Activated T-helper 1 cell treated with anti-CD3 and anti-CD28 coated beads, Interleukin-12 subunit alpha, Interleukin-12 subunit beta, Interleukin-2, Interleukin-4 antibody, amounts not matched to agents 30 ng/mL and 10 ng/mL and 1 ng/mL, durations not matched to agents 14 hours and 24 hours and 36 hours (primary cell): Measurements from ENCODE around the gene TSPAN33. TPM values are rescaled to one million over a fixed set of nuclear protein-coding genes. Genes with fewer than 3 reads are reported as not detected.
"Not testable (repeated sequence)": the region's sequence is repeated elsewhere in the genome, so short reads cannot be mapped to it uniquely, and the experiment has no call there.

ENCODE experiments used
- DNase-seq: peaks from one replicate; pipeline ENCODE4 v3.0.0; 2021; ENCODE audit warnings: low spot score
- H3K27ac Mint-ChIP-seq: one replicate; pipeline ENCODE4 v1.8.0; 2021; ENCODE audit warnings: mild to moderate bottlenecking, mixed read lengths
- H3K27me3 Mint-ChIP-seq: one replicate; pipeline ENCODE4 v1.8.0; 2022; ENCODE audit warnings: mild to moderate bottlenecking, moderate library complexity, mixed read lengths; ENCODE audit not compliant: insufficient read depth
- H3K36me3 Mint-ChIP-seq: one replicate; pipeline ENCODE4 v1.8.0; 2021; ENCODE audit warnings: low read depth, mixed read lengths
- H3K4me1 Mint-ChIP-seq: one replicate; pipeline ENCODE4 v1.8.0; 2021; ENCODE audit warnings: low read depth, mixed read lengths
- H3K4me3 Mint-ChIP-seq: one replicate; pipeline ENCODE4 v1.8.0; 2021; ENCODE audit warnings: mild to moderate bottlenecking, moderate library complexity, mixed read lengths
- H3K9me3 Mint-ChIP-seq: one replicate; pipeline ENCODE4 v1.8.0; 2021; ENCODE audit warnings: mixed read lengths
- intact Hi-C: fragments of 100-400 bp; cut with micrococcal nuclease; formaldehyde crosslinking; loops from one replicate; pipeline ENCODE4 v1.15.1; 2024
- total RNA-seq: library from RNA; stranded (reverse); gene quantifications from 2 replicates; pipeline ENCODE4 v1.2.3, GENCODE V29; 2022

TSPAN33 gene
- total RNA-seq, 1 donor from 2014 or later = 9.5 TPM

DNA sequence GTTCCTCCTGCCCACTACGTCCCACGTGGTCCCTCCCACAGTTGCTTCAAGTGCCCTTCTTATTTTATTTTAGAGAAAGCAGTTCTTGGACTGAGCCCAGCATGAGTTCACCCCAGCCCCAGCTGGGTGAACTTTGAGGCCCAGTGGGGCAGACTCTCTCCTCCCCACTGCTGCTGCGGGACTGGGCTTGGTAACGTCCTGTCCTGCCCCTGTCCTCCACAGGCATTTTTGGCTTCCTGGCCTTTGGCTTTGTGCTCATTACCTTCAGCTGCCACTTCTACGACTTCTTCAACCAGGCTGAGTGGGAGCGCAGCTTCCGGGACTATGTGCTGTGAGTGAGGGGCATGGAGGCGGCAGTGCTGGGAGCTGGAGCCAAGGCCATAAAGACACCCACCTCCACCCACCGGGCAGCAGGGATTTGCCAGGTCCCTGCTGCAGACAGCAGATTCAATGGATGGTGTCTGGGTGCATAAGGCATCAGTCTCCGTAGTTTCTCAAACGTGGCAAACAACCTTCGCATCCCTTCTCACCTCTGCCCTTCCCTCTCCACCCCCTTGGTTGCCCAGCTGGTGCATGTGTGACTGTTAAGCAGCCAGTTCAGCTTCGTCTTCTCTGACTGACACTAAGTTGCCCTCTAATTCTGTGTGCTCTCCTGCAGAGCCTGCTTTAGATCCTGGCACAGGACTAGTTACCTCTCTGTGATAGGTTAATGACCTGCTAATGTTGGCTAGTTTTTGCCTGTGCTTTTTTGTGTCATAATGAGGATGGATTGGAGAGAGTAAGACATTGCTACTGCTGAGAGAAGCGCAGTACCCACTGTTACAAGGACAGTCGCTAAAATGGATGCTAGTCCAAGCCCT, 64.8 kb downstream of the TSPAN33 start:
- Mint-ChIP-seq H3K27ac (no peak overlapping the region), H3K4me1 (no peaks in the 10 kb centered on the region), H3K36me3 (no peaks in the 10 kb centered on the region), H3K9me3 (no peaks in the 10 kb centered on the region), H3K4me3 (no peak overlapping the region), H3K27me3 (no peaks in the 10 kb centered on the region)
- intact Hi-C loops = no loop called here
- DNase-seq = no peak

DNA sequence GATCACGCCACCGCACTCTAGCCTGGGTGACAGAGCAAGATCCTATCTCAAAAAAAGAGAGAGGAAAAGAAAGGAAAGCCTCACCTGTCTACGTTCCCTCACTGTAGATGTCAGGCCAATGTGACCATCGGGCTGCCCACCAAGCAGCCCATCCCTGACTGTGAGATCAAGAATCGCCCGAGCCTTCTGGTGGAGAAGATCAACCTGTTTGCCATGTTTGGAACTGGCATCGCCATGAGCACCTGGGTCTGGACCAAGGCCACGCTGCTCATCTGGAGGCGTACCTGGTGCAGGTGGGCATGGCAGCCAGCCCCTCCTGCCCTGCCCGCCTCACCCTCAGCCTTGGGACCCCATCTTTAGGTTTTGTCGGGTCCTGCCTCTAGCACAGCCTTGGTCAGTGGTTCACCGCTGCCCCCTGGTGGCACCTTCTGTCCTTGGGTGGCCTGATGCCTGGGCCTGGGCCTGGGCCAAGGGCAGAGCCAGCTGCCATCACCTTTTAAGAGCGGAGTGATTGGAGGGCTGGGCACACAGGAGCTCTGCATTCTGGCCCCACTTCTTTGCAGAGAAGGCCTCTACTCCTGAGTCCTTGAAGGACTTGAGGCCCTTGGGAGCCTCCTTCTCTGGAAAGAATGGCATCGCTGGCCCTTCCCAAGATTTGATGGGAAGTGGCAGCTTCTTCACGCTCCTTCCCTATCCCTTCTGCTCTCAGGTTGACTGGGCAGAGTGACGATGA, 65.9 kb downstream of the TSPAN33 start:
- H3K27me3 Mint-ChIP-seq = no peaks in the 10 kb centered on the region
- no peaks in the 10 kb centered on the region for H3K9me3 Mint-ChIP-seq
- DNase-seq = peak; percentile 44
- no peaks in the 10 kb centered on the region for H3K36me3 Mint-ChIP-seq
- no peaks in the 10 kb centered on the region for H3K4me1 Mint-ChIP-seq
- no peak overlapping the region for H3K4me3 Mint-ChIP-seq
- no peak overlapping the region for H3K27ac Mint-ChIP-seq
- intact Hi-C loops = loop anchor here (1.0 kb wide), 3 partner anchors 46 to 306 kb away; no protein-coding TSS in a partner anchor

DNA sequence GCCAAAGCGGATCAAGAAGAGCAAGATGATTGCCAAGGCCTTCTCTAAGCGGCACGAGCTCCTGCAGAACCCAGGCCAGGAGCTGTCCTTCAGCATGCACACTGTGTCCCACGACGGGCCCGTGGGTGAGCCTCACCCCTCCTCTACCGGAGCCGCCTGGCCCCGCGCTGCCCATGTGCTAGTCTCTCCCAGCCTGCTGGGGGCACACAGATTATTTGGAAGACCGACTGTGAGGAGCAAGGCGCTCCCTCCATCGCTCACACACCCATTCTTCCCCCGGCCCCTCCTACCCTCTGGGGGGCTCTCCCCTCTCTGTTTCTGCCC, 66.4 kb downstream of the TSPAN33 start:
- intact Hi-C loops = loop anchor here (1.0 kb wide), 3 partner anchors 47 to 307 kb away; no protein-coding TSS in a partner anchor
- no peaks in the 10 kb centered on the region for H3K36me3 Mint-ChIP-seq
- no peaks in the 10 kb centered on the region for H3K9me3 Mint-ChIP-seq
- H3K4me3 Mint-ChIP-seq = no peak overlapping the region
- H3K4me1 Mint-ChIP-seq = no peaks in the 10 kb centered on the region
- no peaks in the 10 kb centered on the region for H3K27me3 Mint-ChIP-seq
- no peak for DNase-seq
- H3K27ac Mint-ChIP-seq = no peak overlapping the region

DNA sequence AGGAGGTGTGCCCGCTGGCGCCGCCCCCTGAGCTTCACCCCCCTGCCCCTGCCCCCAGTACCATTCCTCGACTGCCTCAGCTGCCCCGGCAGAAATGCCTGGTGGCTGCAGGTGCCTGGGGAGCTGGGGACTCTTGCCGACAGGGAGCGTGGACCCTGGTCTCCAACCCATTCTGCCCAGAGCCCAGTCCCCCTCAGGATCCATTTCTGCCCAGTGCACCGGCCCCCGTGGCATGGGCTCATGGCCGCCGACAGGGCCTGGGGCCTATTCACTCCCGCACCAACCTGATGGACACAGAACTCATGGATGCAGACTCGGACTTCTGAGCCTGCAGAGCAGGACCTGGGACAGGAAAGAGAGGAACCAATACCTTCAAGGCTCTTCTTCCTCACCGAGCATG, 67.6 kb downstream of the TSPAN33 start:
- no peaks in the 10 kb centered on the region for H3K27me3 Mint-ChIP-seq
- intact Hi-C loops = no loop called here

DNA sequence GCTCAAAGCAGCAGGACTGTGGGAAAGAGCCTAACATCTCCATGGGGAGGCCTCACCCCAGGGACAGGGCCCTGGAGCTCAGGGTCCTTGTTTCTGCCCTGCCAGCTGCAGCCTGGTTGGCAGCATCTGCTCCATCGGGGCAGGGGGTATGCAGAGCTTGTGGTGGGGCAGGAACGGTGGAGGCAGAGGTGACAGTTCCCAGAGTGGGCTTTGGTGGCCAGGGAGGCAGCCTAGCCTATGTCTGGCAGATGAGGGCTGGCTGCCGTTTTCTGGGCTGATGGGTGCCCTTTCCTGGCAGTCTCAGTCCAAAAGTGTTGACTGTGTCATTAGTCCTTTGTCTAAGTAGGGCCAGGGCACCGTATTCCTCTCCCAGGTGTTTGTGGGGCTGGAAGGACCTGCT, 68.1 kb downstream of the TSPAN33 start:
- DNase-seq = no peak
- no peaks in the 10 kb centered on the region for H3K27me3 Mint-ChIP-seq
- H3K27ac Mint-ChIP-seq = no peak overlapping the region
- H3K9me3 Mint-ChIP-seq = no peaks in the 10 kb centered on the region
- no peak overlapping the region for H3K4me3 Mint-ChIP-seq
- no peaks in the 10 kb centered on the region for H3K36me3 Mint-ChIP-seq
- intact Hi-C loops = no loop called here
- no peaks in the 10 kb centered on the region for H3K4me1 Mint-ChIP-seq

More for the DNA sequence above, 67.6 kb downstream of the TSPAN33 start:
- Mint-ChIP-seq H3K4me3 (no peak overlapping the region), H3K27ac (no peak overlapping the region), H3K36me3 (no peaks in the 10 kb centered on the region), H3K4me1 (no peaks in the 10 kb centered on the region), H3K9me3 (no peaks in the 10 kb centered on the region)
- DNase-seq = no peak

DNA sequence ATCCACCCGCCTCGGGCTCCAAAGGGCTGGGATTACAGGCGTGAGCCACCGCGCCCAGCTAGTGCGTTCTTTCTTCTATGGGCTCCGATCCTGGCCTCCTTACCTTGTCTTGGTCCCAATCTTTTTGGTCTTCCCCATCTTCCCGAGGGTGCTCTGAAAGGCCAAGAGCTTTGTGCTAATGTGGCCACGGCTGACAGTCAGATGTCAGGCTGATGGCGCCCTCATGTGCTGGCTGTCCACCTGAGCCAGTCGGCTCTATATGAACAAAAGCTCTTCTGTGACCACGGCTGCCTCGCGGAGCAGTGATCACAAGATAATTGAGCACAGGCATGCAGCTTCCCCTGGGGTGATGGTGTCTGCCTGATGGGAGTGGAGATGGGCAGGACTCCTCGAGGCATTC, 69.3 kb downstream of the TSPAN33 start:
- no peaks in the 10 kb centered on the region for H3K9me3 Mint-ChIP-seq
- no peak for DNase-seq
- H3K27me3 Mint-ChIP-seq = peaks cover 3% of the 10 kb centered on the region
- H3K36me3 Mint-ChIP-seq = no peaks in the 10 kb centered on the region
- no peak overlapping the region for H3K4me3 Mint-ChIP-seq
- intact Hi-C loops = no loop called here
- H3K27ac Mint-ChIP-seq = no peak overlapping the region
- H3K4me1 Mint-ChIP-seq = no peaks in the 10 kb centered on the region

DNA sequence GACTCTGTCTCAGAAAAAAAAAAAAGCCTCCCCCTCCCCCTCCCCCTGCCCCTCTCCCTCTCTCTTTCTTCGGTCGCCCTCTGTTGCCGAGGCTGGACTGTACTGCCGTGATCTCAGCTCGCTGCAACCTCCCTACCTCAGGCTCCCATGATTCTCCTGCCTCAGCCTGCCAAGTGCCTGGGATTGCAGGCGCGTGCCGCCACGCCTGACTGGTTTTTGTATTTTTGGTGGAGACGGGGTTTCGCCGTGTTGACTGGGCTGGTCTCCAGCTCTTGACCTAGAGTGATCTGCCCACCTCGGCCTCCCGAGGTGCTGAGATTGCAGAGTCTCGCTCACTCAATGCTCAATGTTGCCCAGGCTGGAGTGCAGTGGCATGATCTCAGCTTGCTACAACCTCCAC, 71.2 kb downstream of the TSPAN33 start:
- H3K27ac Mint-ChIP-seq, H3K4me3 Mint-ChIP-seq, H3K9me3 Mint-ChIP-seq, H3K4me1 Mint-ChIP-seq, DNase-seq, H3K27me3 Mint-ChIP-seq, intact Hi-C loops, H3K36me3 Mint-ChIP-seq: not testable (repeated sequence)

DNA sequence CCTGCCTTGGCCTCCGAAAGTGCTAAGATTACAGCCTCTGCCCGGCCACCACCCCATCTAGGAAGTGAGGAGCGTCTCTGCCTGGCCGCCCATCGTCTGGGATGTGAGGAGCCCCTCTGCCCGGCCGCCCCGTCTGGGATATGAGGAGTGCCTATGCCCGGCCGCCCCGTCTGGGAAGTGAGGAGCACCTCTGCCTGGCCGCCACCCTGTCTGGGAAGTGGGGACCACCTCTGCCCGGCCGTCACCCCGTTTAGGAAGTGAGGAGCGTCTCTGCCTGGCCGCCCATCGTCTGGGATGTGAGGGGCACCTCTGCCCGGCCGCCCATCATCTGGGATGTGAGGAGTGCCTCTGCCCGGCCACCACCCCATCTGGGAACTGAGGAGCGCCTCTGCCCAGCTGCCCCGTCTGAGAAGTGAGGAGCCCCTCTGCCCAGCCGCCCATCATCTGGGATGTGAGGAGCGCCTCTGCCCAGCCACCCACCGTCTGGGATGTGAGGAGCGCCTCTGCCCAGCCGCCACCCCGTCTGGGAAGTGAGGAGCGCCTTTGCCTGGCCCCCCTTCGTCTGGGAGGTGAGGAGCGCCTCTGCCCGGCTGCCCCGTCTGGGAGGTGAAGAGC, 71.7 kb downstream of the TSPAN33 start:
- H3K4me1 Mint-ChIP-seq, H3K27me3 Mint-ChIP-seq, intact Hi-C loops, DNase-seq, H3K9me3 Mint-ChIP-seq, H3K36me3 Mint-ChIP-seq, H3K4me3 Mint-ChIP-seq, H3K27ac Mint-ChIP-seq: not testable (repeated sequence)

DNA sequence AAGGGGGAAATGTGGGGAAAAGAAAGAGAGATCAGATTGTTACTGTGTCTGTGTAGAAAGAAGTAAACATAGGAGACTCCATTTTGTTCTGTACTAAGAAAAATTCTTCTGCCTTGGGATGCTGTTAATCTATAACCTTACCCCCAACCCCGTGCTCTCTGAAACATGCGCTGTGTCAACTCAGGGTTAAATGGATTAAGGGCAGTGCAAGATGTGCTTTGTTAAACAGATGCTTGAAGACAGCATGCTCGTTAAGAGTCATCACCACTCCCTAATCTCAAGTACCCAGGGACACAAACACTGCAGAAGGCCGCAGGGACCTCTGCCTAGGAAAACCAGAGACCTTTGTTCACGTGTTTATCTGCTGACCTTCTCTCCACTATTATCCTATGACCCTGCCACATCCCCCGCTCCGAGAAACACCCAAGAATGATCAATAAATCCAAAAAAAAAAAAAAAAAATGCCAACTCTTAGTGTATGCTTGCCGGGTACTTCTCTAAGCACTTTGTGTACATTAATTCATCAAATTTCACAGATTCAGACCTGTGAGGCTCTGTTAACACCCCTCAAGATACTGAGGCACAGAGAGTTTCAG, 72.4 kb downstream of the TSPAN33 start:
- H3K4me1 Mint-ChIP-seq, H3K36me3 Mint-ChIP-seq, H3K27me3 Mint-ChIP-seq, intact Hi-C loops, H3K27ac Mint-ChIP-seq, H3K4me3 Mint-ChIP-seq, DNase-seq, H3K9me3 Mint-ChIP-seq: not testable (repeated sequence)

DNA sequence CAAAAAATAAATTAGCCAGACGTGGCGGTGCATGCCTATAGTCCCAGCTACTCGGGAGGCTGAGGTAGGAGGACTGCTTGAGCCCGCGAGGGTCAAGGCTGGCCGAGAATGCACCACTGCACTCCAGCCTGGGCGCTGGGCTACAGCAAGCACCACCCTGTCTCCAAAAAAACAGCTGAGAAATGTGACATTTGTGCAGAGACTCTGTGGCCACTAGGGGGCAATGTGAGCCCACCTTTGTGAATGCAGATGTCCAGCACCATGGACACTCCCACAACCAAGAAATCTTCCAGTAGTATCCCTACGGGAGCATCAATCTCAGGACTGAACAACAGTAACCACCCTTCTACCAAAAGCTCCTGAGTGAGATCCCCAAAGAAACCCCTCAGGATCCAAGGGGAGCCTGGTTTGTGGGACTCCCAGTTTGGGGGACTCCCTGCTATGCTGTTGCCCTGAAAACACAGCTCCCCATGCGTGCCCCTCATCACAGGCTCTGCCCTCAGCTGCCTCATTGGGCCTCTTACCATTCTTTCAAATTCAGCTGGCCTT, 74.1 kb downstream of the TSPAN33 start:
- DNase-seq = peak; percentile 67
- Mint-ChIP-seq H3K27me3 (peaks cover 9% of the 10 kb centered on the region), H3K4me3 (no peak overlapping the region), H3K9me3 (no peaks in the 10 kb centered on the region), H3K27ac (no peak overlapping the region), H3K36me3 (no peaks in the 10 kb centered on the region), H3K4me1 (peaks cover 11% of the 10 kb centered on the region)
- intact Hi-C loops = loop anchor here (1.0 kb wide), 4 partner anchors 53 to 612 kb away; no protein-coding TSS in a partner anchor

DNA sequence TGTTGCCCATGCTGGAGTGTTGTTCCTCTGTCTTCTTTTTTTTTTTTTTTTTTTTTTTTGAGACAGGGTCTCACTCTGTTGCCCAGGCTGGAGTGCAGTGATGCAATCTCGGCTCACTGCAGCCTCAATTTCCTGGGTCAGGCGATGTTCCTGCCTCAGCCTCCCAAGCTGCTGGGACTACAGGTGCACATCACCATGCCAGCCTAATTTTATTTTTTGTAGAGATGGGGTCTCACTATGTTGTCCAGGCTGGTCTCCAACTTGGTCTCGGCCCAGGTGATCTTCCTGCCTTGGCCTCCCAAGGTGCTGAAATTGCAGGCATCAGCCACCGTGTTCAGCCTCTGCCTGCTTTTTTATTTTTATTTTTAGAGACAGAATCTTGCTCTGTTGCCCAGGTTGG, 74.7 kb downstream of the TSPAN33 start:
- H3K36me3 Mint-ChIP-seq = not testable (repeated sequence)

More for the DNA sequence above, 74.7 kb downstream of the TSPAN33 start:
- H3K9me3 Mint-ChIP-seq, H3K27ac Mint-ChIP-seq, intact Hi-C loops, H3K27me3 Mint-ChIP-seq, DNase-seq, H3K4me3 Mint-ChIP-seq: not testable (repeated sequence)
- peaks cover 15% of the 10 kb centered on the region for H3K4me1 Mint-ChIP-seq
